GM18861 (cell line): ENCODE measurements around the gene SMIM14.
"Not testable (repeated sequence)": the region's sequence is repeated elsewhere in the genome, so short reads cannot be mapped to it uniquely, and the experiment has no call there.

ENCODE experiments used
- ATAC-seq: cut with Tn5 transposase; IDR thresholded peaks from one replicate; pipeline ENCODE4 v1.9.1; 2021; ENCODE audit not compliant: unreplicated experiment

SMIM14 gene

DNA sequence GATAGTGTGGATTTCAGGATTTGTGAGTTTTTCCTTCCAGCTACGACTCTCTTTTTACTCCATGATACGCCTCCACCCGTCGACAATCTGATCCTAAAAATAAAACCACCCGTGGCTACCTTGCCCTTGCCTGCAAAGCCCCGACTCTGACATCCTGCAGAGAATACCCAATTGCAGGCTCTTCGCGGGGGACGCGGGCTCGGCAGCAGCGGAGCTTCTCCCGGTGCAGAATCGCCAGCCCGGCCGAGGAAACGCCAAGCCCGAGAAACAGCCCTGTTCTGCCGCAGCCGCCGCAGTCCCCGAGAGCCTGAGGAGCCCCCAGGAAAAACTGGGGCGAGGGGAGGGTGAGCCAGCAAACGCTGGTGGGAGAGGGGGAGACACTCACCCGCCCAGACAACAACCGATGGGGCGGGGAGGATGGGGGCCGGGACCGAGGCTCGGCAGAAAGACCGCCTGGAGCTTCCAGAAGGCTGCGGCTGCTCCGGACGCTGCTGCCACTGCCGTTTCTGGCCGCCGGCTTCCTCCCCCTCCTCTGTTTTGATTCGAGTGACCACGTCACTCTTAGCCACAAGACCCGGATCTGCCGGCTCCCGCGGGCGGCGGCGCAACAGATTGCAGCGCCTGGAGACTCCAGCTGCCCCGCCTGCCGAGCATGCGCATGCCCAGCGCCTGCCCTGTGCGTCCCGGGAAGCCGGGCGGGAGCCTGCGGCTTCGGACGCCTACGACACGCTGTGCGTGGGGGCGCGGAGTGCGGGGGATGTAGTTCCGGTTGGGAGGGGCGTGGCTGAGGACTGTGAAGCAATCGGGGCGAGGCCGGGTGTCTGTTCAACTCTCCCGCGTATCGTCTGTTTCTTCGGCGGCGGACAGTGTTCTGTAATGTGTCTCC is at the start of gene SMIM14:
TSS of gene SMIM14 (minus strand) at position 512 of the 886 bp plus-strand sequence. CDS start 33,720 bp downstream, outside the sequence.
- ATAC-seq, result peak; percentile 61

- ATAC-seq, result no peak
Measured at GRCh38 chr4:39687014-39687413, 48.3 kb upstream of the SMIM14 start.

DNA sequence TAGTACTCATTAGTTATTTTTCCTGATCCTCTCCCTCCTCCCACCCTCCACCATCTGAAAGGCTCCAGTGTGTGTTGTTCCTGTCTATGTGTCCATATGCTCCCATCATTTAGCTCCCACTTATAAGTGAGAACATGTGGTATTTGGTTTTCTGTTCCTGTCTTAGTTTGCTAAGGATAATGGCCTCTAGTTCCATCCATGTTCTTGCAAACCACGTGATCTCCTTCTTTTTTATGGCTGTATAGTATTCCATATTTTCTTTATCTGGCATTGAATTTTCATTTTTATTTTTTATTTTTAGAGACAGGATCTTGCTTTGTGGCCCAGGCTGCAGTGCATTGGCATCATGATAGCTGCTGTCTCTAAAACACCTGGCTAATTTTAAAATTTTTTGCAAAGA is 47.3 kb upstream of the SMIM14 start:
- ATAC-seq, result no peak

GRCh38 chr4:39682138-39682537 is 43.5 kb upstream of the SMIM14 start:
- peak; percentile 83 for ATAC-seq

GRCh38 chr4:39681003-39681402 is 42.3 kb upstream of the SMIM14 start:
- not testable (repeated sequence) for ATAC-seq

GRCh38 chr4:39675681-39676080 is 37.0 kb upstream of the SMIM14 start:
- ATAC-seq, result not testable (repeated sequence)

- not testable (repeated sequence) for ATAC-seq
Measured at GRCh38 chr4:39670296-39670695, 31.6 kb upstream of the SMIM14 start.

GRCh38 chr4:39668887-39669286 is 30.2 kb upstream of the SMIM14 start:
- no peak for ATAC-seq

DNA sequence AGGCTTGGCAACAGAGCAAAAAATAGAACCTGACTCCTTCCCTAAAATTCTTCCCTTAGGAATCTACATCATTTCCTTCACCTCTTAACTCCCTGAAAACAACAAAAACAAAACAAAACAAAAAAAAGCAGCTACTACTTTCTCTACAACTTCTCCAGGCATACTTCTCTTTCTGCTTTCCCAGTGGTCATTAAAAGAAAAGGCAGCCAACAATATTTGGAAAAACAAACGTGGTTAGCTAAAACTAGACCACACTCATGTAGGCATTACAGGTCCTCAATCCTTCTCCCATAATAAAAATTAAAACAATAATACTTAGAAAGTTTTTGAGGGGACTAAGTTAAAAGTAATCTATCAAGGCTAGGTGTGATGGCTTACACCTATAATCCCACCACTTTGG is 29.0 kb upstream of the SMIM14 start:
- no peak for ATAC-seq

DNA sequence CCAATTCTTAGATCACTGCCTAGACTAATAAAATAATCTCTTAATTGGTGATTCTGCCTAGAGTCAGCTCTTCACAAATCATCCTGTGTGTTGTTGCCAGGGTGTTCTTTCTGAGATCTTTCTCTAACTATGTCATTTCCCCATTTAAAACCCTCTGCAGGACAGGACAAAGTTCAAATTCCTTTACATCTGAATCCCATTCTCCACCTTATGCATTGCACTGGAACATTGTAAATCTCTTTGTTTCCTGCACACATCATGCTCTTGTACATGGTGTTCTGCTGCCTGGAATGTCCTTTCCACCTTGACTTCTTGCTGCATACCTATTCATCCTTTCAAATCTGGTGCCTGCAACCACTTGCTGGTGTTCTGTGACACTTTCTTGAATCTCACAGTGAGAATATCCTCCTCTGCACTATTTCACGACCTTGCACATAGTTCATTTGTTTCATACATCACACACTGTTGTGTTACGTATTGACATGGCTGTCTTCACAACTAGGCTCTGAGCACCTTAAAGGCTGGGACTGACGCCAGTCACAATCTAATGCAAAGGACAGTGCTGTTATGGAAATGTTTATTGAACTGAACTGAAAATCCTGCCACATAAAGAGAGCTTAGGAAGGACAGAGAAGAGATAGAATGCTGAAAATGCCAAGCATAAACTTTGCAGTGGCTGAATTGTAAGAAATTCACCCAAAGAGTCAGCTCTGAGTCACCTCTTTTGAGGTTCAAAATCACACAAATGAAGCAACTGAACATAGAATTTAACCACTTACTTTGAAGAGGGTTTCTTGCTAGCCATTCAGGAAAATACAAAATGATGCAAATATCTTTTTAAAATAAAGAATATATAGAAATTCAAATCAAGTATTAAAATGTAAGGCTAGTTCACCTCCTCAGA is 26.4 kb upstream of the SMIM14 start:
- ATAC-seq, result no peak

- ATAC-seq, result no peak
Measured at GRCh38 chr4:39662683-39663082, 24.0 kb upstream of the SMIM14 start.

GRCh38 chr4:39660757-39661156 is 22.1 kb upstream of the SMIM14 start:
- ATAC-seq, result no peak

DNA sequence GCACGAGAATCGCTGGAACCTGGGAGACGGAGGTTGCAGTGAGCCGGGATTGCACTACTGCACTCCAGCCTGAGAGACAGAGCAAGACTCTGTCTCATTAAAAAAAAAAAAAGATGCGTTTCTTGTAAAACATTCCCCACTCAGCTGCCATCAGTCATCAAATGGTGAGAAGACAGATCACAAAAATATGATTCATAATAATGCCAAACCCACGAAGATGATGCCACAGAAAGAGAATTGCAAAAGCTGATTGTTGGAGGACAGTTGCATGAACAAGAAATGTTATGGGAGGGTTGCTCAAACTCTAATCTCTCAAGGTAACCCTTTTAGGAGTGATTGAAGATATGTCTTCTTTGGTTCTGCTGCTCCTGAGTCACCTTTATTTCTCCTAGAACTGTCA is 21.4 kb upstream of the SMIM14 start:
- no peak for ATAC-seq

- no peak for ATAC-seq
Measured at GRCh38 chr4:39658756-39659155, 20.1 kb upstream of the SMIM14 start.

DNA sequence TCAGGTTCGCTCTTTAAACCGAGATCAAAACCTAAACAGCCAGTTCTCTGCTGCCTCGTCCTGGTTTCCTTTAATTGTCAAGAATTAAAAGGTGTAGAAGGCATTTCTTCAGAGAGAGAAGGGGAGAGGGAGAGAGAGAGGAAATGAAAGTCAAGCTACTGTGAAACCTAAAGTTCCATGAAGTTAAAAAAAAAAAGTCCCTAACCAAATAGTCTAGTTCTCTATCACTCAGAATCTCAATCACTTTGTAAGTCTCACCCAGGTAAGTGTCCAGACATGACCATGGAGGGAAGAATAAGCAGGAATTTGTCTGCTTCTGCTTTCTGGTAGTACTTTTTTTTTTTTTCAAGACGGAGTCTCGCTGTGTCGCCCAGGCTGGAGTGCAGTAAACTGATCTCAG is 18.8 kb upstream of the SMIM14 start:
- ATAC-seq, result peak; percentile 82

- not testable (repeated sequence) for ATAC-seq
Measured at GRCh38 chr4:39656638-39657037, 18.0 kb upstream of the SMIM14 start.

DNA sequence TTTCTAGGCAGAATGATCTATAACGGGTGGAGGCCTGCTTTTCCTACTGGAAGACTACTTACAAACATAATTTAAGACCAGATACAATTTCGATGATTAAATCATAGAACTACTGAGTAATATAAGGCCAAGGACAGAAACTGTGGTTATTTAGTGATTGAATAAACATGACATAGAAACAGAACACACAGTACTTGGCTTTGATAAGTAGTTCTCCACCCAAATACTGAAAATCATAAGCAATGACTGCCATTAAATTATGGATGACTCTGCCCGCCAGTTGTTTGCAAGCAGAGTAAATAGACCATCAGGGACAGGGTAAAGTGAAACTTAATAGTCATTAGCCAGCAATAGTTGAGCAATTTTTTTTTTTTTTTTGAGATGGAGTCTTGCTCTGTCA is 17.2 kb upstream of the SMIM14 start:
- ATAC-seq, result no peak

GRCh38 chr4:39655211-39655610 is 16.5 kb upstream of the SMIM14 start:
- ATAC-seq, result no peak

DNA sequence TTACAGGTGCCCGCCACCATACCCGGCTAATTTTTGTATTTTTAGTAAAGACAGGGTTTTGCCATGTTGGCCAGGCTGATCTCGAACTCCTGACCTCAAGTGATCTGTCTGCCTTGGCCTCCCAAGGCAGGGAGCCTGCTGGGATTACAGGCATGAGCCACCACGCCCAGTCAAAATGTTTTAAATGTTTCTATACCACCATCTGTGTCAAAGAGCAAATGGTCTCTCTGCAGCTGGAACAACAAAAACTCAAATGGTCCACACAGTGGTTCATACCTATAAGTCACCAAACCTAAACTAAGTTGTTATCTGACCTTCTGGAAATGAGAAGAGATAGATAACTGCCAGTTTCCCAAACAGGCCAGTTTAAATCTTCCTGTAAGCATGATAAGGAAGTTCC is 12.9 kb upstream of the SMIM14 start:
- not testable (repeated sequence) for ATAC-seq

DNA sequence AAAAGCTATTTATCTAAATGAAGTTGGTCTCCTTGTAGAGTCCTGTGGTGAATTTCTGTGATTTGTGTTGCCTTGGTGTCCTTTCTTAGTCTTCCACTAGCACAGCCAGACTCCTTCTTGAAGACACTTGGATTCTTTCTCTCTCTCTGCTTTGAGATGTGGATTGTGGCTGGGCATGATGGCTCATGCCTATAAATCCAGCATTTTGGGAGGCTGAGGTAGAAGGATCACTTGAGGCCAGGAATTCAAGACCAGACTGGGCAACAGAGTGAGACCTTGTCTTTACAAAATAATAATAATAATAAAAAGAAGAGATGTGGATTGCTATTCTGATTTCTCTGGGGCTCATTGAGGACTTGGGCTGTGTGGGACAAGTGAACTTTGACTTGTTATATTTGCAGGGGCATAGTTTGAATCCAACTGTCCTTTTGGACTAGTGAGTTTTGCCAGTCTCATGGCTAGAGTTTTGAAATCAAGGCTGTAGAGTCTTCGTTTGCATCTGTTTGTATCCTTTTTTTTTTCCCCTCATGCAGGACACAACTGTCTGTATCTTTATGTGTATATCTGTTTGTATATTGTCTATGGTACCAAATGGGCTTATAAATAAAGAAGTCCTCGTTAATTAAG is 11.1 kb upstream of the SMIM14 start:
- no peak for ATAC-seq

- ATAC-seq, result no peak
Measured at GRCh38 chr4:39648827-39649558, 10.3 kb upstream of the SMIM14 start.
